Measurements from ENCODE around the gene TRMT13.

GRCh38 chr1:100107696-100108095 is 25.3 kb upstream of the TRMT13 start:
- TF ChIP-seq, protein P1, sequence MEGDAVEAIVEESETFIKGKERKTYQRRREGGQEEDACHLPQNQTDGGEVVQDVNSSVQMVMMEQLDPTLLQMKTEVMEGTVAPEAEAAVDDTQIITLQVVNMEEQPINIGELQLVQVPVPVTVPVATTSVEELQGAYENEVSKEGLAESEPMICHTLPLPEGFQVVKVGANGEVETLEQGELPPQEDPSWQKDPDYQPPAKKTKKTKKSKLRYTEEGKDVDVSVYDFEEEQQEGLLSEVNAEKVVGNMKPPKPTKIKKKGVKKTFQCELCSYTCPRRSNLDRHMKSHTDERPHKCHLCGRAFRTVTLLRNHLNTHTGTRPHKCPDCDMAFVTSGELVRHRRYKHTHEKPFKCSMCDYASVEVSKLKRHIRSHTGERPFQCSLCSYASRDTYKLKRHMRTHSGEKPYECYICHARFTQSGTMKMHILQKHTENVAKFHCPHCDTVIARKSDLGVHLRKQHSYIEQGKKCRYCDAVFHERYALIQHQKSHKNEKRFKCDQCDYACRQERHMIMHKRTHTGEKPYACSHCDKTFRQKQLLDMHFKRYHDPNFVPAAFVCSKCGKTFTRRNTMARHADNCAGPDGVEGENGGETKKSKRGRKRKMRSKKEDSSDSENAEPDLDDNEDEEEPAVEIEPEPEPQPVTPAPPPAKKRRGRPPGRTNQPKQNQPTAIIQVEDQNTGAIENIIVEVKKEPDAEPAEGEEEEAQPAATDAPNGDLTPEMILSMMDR (IDR thresholded peaks at IDR 0.05): no peak
- TF ChIP-seq POLR2A (IDR thresholded peaks at IDR 0.05): no peak
